ENCODE measurements around the gene LRP1-AS. TPM values are rescaled to one million over a fixed set of nuclear protein-coding genes. Genes with fewer than 3 reads are reported as not detected.

The LRP1-AS gene
- not detected in 2 replicates for total RNA-seq (2014; rRNA removed; shearing (Covaris generic))

GRCh38 chr12:57146961-57147944 lies at the start of gene LRP1-AS:
Gene LRP1-AS (minus strand): TSS chr12:57147619.
- DNase-seq (ENCODE audit: low read depth) = peak; percentile 72

GRCh38 chr12:57196956-57197355 lies 49.5 kb upstream of the LRP1-AS start:
- no peak for DNase-seq (ENCODE audit: low read depth)

- DNase-seq (ENCODE audit: low read depth) = no peak
These were observed 49.0 kb upstream of the LRP1-AS start for GRCh38 chr12:57196439-57196838.

GRCh38 chr12:57195611-57196371 lies 48.4 kb upstream of the LRP1-AS start:
- DNase-seq (ENCODE audit: low read depth) = no peak

- DNase-seq (ENCODE audit: low read depth) = no peak
These were observed 47.8 kb upstream of the LRP1-AS start for GRCh38 chr12:57195186-57195585.

- DNase-seq (ENCODE audit: low read depth) = no peak
These were observed 46.8 kb upstream of the LRP1-AS start for GRCh38 chr12:57194253-57194652.

- DNase-seq (ENCODE audit: low read depth) = no peak
These were observed 46.4 kb upstream of the LRP1-AS start for GRCh38 chr12:57193706-57194245.

GRCh38 chr12:57192920-57193319 lies 45.5 kb upstream of the LRP1-AS start:
- no peak for DNase-seq (ENCODE audit: low read depth)

- peak; percentile 17 for DNase-seq (ENCODE audit: low read depth)
These were observed 44.0 kb upstream of the LRP1-AS start for GRCh38 chr12:57191410-57191809.

- DNase-seq (ENCODE audit: low read depth) = no peak
These were observed 43.4 kb upstream of the LRP1-AS start for GRCh38 chr12:57190821-57191220.

GRCh38 chr12:57190037-57190436 lies 42.6 kb upstream of the LRP1-AS start:
- peak; percentile 24 for DNase-seq (ENCODE audit: low read depth)

- DNase-seq (ENCODE audit: low read depth) = no peak
These were observed 40.6 kb upstream of the LRP1-AS start for GRCh38 chr12:57188090-57188425.

GRCh38 chr12:57187222-57188089 lies 40.0 kb upstream of the LRP1-AS start:
- DNase-seq (ENCODE audit: low read depth) = no peak

GRCh38 chr12:57185906-57186508 lies 38.6 kb upstream of the LRP1-AS start:
- DNase-seq (ENCODE audit: low read depth) = no peak

- DNase-seq (ENCODE audit: low read depth) = no peak
These were observed 38.0 kb upstream of the LRP1-AS start for GRCh38 chr12:57185403-57185802.

GRCh38 chr12:57183939-57184725 lies 36.7 kb upstream of the LRP1-AS start:
- DNase-seq (ENCODE audit: low read depth) = no peak

- peak; percentile 58 for DNase-seq (ENCODE audit: low read depth)
These were observed 35.6 kb upstream of the LRP1-AS start for GRCh38 chr12:57182918-57183575.

GRCh38 chr12:57181561-57182155 lies 34.2 kb upstream of the LRP1-AS start:
- peak; percentile 51 for DNase-seq (ENCODE audit: low read depth)

GRCh38 chr12:57181072-57181471 lies 33.7 kb upstream of the LRP1-AS start:
- no peak for DNase-seq (ENCODE audit: low read depth)
